SU-DHL-6 (cell line): ENCODE measurements around the gene UNC13B.
"Not testable (repeated sequence)": the region's sequence is repeated elsewhere in the genome, so short reads cannot be mapped to it uniquely, and the experiment has no call there.

ENCODE experiments used
- H2AFZ ChIP-seq: fragments of 200-600 bp; sonication (generic); 2 replicates; pipeline ENCODE4 v1.6.1; 2014; ENCODE audit warnings: low read depth, mild to moderate bottlenecking, moderate library complexity, mixed read lengths, antibody characterized with exemption, low read length; ENCODE audit not compliant: severe bottlenecking
- H3F3A ChIP-seq: fragments of 200-600 bp; shearing (Covaris generic); 2 replicates; pipeline ENCODE4 v1.6.0; 2016; ENCODE audit warnings: antibody characterized with exemption, mild to moderate bottlenecking; ENCODE audit not compliant: insufficient read depth
- H3K27ac ChIP-seq: fragments of 200-600 bp; sonication (generic); 2 replicates; pipeline ENCODE4 v1.5.1; 2016; ENCODE audit warnings: low read depth, mild to moderate bottlenecking, low read length, moderate library complexity, mixed read lengths
- H3K27me3 ChIP-seq: fragments of 200-600 bp; sonication (generic), shearing (Covaris generic); 2 replicates; pipeline ENCODE4 v1.6.0; 2014; ENCODE audit warnings: mild to moderate bottlenecking, low read length
- H3K36me3 ChIP-seq: fragments of 200-600 bp; sonication (generic); 2 replicates; pipeline ENCODE4 v1.6.1; 2014; ENCODE audit warnings: mild to moderate bottlenecking, low read length, mixed read lengths
- H3K4me2 ChIP-seq: fragments of 300-600, 200-600 bp; shearing (Covaris generic), sonication (generic); 2 replicates; pipeline ENCODE4 v1.6.0; 2014; ENCODE audit warnings: low read length, low read depth, mild to moderate bottlenecking; ENCODE audit not compliant: poor library complexity, severe bottlenecking
- H3K4me3 ChIP-seq: fragments of 200-600 bp; sonication (generic); 2 replicates; pipeline ENCODE4 v1.5.1; 2014; ENCODE audit warnings: antibody characterized with exemption, low read length, mild to moderate bottlenecking, mixed read lengths; ENCODE audit not compliant: insufficient read depth, poor library complexity, severe bottlenecking
- H3K79me2 ChIP-seq: fragments of 200-600 bp; sonication (generic); 2 replicates; pipeline ENCODE4 v1.6.1; 2014; ENCODE audit warnings: mild to moderate bottlenecking, low read length, moderate library complexity; ENCODE audit not compliant: insufficient read depth
- H3K9ac ChIP-seq: fragments of 200-600 bp; sonication (generic); 2 replicates; pipeline ENCODE4 v1.7.0; 2014; ENCODE audit warnings: mild to moderate bottlenecking, low read length
- H3K9me2 ChIP-seq: fragments of 200-600 bp; sonication (generic); replicated peaks from 2 replicates; pipeline ENCODE4 v1.6.1; 2014; ENCODE audit warnings: low read length; ENCODE audit not compliant: insufficient read depth
- H3K9me3 ChIP-seq: fragments of 200-600 bp; sonication (generic); 2 replicates; pipeline ENCODE4 v1.6.1; 2014; ENCODE audit warnings: low read length, mixed read lengths; ENCODE audit not compliant: insufficient read depth
- H4K20me1 ChIP-seq: fragments of 200-600 bp; sonication (generic); 2 replicates; pipeline ENCODE4 v1.6.1; 2014; ENCODE audit warnings: low read depth, mild to moderate bottlenecking, antibody characterized with exemption, low read length, moderate library complexity, mixed read lengths
- EZH2phosphoT487 ChIP-seq: fragments of 200-600 bp; sonication (generic), shearing (Covaris generic); conservative IDR thresholded peaks from 2 replicates; pipeline ENCODE4 v1.6.1; 2018; ENCODE audit warnings: mild to moderate bottlenecking, antibody characterized with exemption, low read length, moderate library complexity, mixed read lengths
- TF ChIP-seq, protein P1 (sequence below): fragments of 200-600 bp; sonication (generic); IDR thresholded peaks from one replicate; pipeline ENCODE4 v1.5.1; 2017; ENCODE audit warnings: antibody characterized with exemption, mild to moderate bottlenecking, low read length, moderate library complexity; ENCODE audit not compliant: insufficient read depth, poor library complexity, severe bottlenecking

The UNC13B gene

DNA sequence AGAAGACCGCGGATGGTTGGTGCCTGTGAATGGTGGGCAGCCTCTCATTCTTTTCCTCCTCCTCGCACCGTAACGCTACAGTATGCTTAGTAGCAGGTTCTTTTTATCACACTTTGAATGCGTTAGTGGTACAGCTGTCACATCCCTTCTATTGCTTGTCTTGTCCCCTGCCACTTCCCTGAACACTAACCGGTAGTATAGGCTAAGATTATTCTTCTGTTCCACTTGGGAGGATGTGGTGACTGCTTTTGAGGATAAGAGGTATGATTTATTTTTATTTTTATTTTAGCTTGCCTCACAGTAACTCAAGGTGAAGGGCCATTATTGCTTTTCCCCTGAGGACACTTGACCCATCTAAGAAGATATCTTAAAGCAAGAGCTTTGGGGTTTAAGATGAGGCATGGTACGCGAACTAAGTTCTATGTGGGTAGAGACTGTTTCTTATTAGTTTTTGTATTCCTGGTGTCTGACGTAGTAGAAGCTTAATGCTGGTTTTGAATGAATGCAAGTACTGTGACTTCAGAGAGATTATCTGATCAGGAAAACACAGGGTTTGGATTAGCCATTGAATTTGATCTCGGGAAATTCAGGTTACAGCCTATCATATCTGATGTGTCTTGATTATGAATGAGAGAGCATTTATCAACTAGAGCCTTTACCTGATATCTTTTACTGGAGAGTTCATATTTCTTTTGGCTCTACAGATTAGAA lies 951 bp downstream of the UNC13B start:
- H3K27me3 ChIP-seq: no peaks in the 10 kb centered on the region
- no peaks in the 10 kb centered on the region for H3K9me3 ChIP-seq
- H3K4me2 ChIP-seq: peak overlapping the region; percentile 50
- H3K79me2 ChIP-seq: no peaks in the 10 kb centered on the region
- no peaks in the 10 kb centered on the region for H3K36me3 ChIP-seq
- H4K20me1 ChIP-seq: no peaks in the 10 kb centered on the region
- peaks cover 3% of the 10 kb centered on the region; the same call in 1 of the 2 replicates for H3F3A ChIP-seq
- H3K9ac ChIP-seq: no peak overlapping the region; the same call in 1 of the 2 replicates
- no peak overlapping the region for H3K4me3 ChIP-seq
- H2AFZ ChIP-seq: no peak overlapping the region
- H3K27ac ChIP-seq: no peak overlapping the region
- TF ChIP-seq, protein P1, sequence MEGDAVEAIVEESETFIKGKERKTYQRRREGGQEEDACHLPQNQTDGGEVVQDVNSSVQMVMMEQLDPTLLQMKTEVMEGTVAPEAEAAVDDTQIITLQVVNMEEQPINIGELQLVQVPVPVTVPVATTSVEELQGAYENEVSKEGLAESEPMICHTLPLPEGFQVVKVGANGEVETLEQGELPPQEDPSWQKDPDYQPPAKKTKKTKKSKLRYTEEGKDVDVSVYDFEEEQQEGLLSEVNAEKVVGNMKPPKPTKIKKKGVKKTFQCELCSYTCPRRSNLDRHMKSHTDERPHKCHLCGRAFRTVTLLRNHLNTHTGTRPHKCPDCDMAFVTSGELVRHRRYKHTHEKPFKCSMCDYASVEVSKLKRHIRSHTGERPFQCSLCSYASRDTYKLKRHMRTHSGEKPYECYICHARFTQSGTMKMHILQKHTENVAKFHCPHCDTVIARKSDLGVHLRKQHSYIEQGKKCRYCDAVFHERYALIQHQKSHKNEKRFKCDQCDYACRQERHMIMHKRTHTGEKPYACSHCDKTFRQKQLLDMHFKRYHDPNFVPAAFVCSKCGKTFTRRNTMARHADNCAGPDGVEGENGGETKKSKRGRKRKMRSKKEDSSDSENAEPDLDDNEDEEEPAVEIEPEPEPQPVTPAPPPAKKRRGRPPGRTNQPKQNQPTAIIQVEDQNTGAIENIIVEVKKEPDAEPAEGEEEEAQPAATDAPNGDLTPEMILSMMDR: no peak
- no peak for TF ChIP-seq EZH2phosphoT487
- no peaks in the 10 kb centered on the region for H3K9me2 ChIP-seq

DNA sequence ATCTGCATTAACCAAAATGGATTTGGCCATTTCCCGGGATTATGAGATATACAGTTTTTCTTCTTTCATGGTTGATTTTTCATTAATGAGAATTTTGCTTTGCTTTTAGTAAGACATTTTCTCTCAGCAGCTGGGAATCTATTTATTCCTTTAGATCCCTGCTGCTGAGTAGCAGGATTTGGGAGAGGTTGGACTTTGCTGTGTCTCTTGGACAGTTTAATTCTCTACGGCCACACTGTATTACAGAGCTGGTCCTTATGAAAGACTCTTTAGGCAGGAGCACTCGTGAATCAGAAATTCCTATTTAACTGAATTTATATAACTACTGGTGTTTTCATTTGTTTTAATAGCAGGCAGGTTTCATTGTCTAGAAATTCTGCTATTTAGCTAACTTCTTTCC lies 1.6 kb downstream of the UNC13B start:
- no peak for TF ChIP-seq EZH2phosphoT487
- TF ChIP-seq, protein P1: no peak
- H3K27ac ChIP-seq: no peak overlapping the region
- no peak overlapping the region for H3K4me2 ChIP-seq
- H3K4me3 ChIP-seq: no peak overlapping the region
- H3K36me3 ChIP-seq: no peaks in the 10 kb centered on the region
- H4K20me1 ChIP-seq: no peaks in the 10 kb centered on the region
- H3K9me3 ChIP-seq: no peaks in the 10 kb centered on the region
- H3K9ac ChIP-seq: no peak overlapping the region
- no peaks in the 10 kb centered on the region for H3K27me3 ChIP-seq
- H3F3A ChIP-seq: 0 out of 2 replicates have a peak, but pooled peaks cover 3% of the 10 kb centered on the region
- no peak overlapping the region for H2AFZ ChIP-seq
- no peaks in the 10 kb centered on the region for H3K79me2 ChIP-seq
- no peaks in the 10 kb centered on the region for H3K9me2 ChIP-seq

DNA sequence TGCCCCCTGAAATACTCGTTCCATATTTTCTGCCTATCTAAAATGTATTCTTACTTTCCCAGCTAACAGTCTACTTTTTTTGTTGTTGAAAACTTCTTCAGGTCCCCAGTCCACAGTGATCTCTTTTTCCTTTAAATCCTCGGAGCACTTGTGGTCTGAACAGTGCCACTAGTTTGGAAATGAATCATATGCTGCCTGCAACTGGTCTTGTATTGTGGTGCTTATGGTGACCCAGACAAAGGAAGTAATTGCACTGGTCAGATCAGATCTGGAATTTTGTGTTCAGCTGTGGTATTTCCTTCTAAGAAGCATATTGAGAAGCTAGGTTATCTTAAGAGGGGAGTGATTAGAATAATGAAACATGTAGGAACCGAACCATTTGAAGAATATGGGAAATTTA lies 2.9 kb downstream of the UNC13B start:
- Histone ChIP-seq H3K79me2 (no peaks in the 10 kb centered on the region), H3K4me3 (no peak overlapping the region), H3K9ac (no peak overlapping the region), H2AFZ (no peak overlapping the region), H3K27me3 (no peaks in the 10 kb centered on the region), H4K20me1 (no peaks in the 10 kb centered on the region), H3K27ac (no peak overlapping the region), H3K9me3 (no peaks in the 10 kb centered on the region), H3K36me3 (no peaks in the 10 kb centered on the region), H3F3A (no peaks in the 10 kb centered on the region), H3K9me2 (no peaks in the 10 kb centered on the region), H3K4me2 (no peak overlapping the region)
- no peak for TF ChIP-seq EZH2phosphoT487
- TF ChIP-seq, protein P1: no peak

DNA sequence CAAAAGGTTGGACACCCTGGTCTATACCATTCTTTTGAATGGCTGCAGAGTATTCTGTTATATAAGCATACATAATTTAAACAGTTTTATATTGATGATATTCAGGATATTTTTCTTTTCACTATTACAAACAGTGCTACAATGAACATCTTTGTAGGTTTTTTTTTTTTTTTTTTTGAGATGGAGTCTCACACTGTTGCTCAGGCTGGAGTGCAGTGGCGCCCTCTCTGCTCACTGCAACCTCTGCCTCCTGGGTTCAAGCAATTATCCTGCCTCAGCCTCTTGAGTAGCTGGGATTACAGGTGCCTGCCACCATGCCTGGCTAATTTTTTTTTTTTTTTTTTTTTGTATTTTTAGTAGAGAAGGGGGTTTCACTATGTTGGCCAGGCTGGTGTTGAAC lies 5.6 kb downstream of the UNC13B start:
- not testable (repeated sequence) for H4K20me1 ChIP-seq, H3F3A ChIP-seq, H3K9me3 ChIP-seq, H3K4me3 ChIP-seq, H3K27ac ChIP-seq, H3K9ac ChIP-seq, H2AFZ ChIP-seq, H3K36me3 ChIP-seq, H3K79me2 ChIP-seq, H3K9me2 ChIP-seq, H3K4me2 ChIP-seq, H3K27me3 ChIP-seq
